ENCODE results near the gene C8G. TPM values are rescaled to one million over a fixed set of nuclear protein-coding genes. Genes with fewer than 3 reads are reported as not detected.

The C8G gene
- total RNA-seq, 1 experiment from 2014 or later: 2.9 TPM

- ATAC-seq: no peak
- DNase-seq (ENCODE audit: low read depth, low spot score): no peak
- no TSS peak for BruUV-seq (replicated peaks)
- H3K27me3 ChIP-seq (ENCODE audit: control insufficient read depth, insufficient read depth, low read length): no peaks in the 10 kb centered on the region
- in situ Hi-C loops (cut with HindIII; ENCODE audit: low pct_unique_long_range_greater_than_20kb, low sequenced_read_pairs): no loop called here
- no peak overlapping the region for H3K4me3 ChIP-seq (ENCODE audit: low read depth in 2 of 2, low read length in 2 of 2)
- TF ChIP-seq POLR2AphosphoS5 (IDR thresholded peaks at IDR 0.05; ENCODE audit: low read depth, low read length): no peak
- TF ChIP-seq, protein P1, sequence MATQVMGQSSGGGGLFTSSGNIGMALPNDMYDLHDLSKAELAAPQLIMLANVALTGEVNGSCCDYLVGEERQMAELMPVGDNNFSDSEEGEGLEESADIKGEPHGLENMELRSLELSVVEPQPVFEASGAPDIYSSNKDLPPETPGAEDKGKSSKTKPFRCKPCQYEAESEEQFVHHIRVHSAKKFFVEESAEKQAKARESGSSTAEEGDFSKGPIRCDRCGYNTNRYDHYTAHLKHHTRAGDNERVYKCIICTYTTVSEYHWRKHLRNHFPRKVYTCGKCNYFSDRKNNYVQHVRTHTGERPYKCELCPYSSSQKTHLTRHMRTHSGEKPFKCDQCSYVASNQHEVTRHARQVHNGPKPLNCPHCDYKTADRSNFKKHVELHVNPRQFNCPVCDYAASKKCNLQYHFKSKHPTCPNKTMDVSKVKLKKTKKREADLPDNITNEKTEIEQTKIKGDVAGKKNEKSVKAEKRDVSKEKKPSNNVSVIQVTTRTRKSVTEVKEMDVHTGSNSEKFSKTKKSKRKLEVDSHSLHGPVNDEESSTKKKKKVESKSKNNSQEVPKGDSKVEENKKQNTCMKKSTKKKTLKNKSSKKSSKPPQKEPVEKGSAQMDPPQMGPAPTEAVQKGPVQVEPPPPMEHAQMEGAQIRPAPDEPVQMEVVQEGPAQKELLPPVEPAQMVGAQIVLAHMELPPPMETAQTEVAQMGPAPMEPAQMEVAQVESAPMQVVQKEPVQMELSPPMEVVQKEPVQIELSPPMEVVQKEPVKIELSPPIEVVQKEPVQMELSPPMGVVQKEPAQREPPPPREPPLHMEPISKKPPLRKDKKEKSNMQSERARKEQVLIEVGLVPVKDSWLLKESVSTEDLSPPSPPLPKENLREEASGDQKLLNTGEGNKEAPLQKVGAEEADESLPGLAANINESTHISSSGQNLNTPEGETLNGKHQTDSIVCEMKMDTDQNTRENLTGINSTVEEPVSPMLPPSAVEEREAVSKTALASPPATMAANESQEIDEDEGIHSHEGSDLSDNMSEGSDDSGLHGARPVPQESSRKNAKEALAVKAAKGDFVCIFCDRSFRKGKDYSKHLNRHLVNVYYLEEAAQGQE (IDR thresholded peaks at IDR 0.05; ENCODE audit: insufficient read depth in 1 of 2, low read depth in 2 of 2, low read length in 1 of 2): no peak
- no peak for TF ChIP-seq SIN3A (IDR thresholded peaks at IDR 0.05; ENCODE audit: borderline replicate concordance, insufficient read depth, low read depth, low read length)
- TF ChIP-seq TCF7L2 (IDR thresholded peaks at IDR 0.05; ENCODE audit: low read depth, low read length): no peak
- TF ChIP-seq CTCF (IDR thresholded peaks at IDR 0.05): no peak
- no peaks in the 10 kb centered on the region for H3K36me3 ChIP-seq (ENCODE audit: control insufficient read depth, insufficient read depth, low read length)
- CTCF ChIA-PET: no interaction called here
- no peaks in the 10 kb centered on the region for H3K9me3 ChIP-seq (ENCODE audit: control insufficient read depth, insufficient read depth, low read depth, low read length)
- H3K27ac ChIP-seq (ENCODE audit: low read length): no peak overlapping the region
- POLR2A ChIA-PET: no interaction called here
- H3K4me1 ChIP-seq (ENCODE audit: control insufficient read depth, insufficient read depth, low read length): peaks cover 5% of the 10 kb centered on the region; the same call in 1 of the 2 replicates
- intact Hi-C loops (cut with micrococcal nuclease; ENCODE audit: unreplicated experiment): no loop called here
Observed at GRCh38 chr9:136963751-136964150, 18.7 kb downstream of the C8G start.

- ChIA-PET CTCF (interaction anchor here (0.6 kb wide), 2 partner anchors 12 to 13 kb away, joined by 6 to 8 read pairs; no protein-coding TSS in a partner anchor), POLR2A (no interaction called here)
- Histone ChIP-seq H3K4me1 (ENCODE audit: control insufficient read depth, insufficient read depth, low read length) (peaks cover 5% of the 10 kb centered on the region; the same call in 1 of the 2 replicates), H3K9me3 (ENCODE audit: control insufficient read depth, insufficient read depth, low read depth, low read length) (no peaks in the 10 kb centered on the region), H3K27ac (ENCODE audit: low read length) (no peak overlapping the region), H3K4me3 (ENCODE audit: low read depth in 2 of 2, low read length in 2 of 2) (no peak overlapping the region), H3K27me3 (ENCODE audit: control insufficient read depth, insufficient read depth, low read length) (no peaks in the 10 kb centered on the region), H3K36me3 (ENCODE audit: control insufficient read depth, insufficient read depth, low read length) (no peaks in the 10 kb centered on the region)
- intact Hi-C loops (cut with micrococcal nuclease; ENCODE audit: unreplicated experiment): no loop called here
- BruUV-seq (replicated peaks): no TSS peak
- ATAC-seq (0 out of 2 replicates have a peak, but pooled peaks have one; percentile 10), DNase-seq (ENCODE audit: low read depth, low spot score) (no peak)
- TF ChIP-seq TCF7L2 (IDR thresholded peaks at IDR 0.05; ENCODE audit: low read depth, low read length) (no peak), SIN3A (IDR thresholded peaks at IDR 0.05; ENCODE audit: borderline replicate concordance, insufficient read depth, low read depth, low read length) (no peak), CTCF (IDR thresholded peaks at IDR 0.05) (no peak)
- TF ChIP-seq, protein P1 (IDR thresholded peaks at IDR 0.05; ENCODE audit: insufficient read depth in 1 of 2, low read depth in 2 of 2, low read length in 1 of 2): no peak
- in situ Hi-C loops (cut with HindIII; ENCODE audit: low pct_unique_long_range_greater_than_20kb, low sequenced_read_pairs): no loop called here
Observed at GRCh38 chr9:136964171-136964689, 19.2 kb downstream of the C8G start.
